GM19351 (cell line): ENCODE results near the gene AADAT.
"Not testable (repeated sequence)": the region's sequence is repeated elsewhere in the genome, so short reads cannot be mapped to it uniquely, and the experiment has no call there.

ENCODE experiments used
- ATAC-seq: cut with Tn5 transposase; IDR thresholded peaks from one replicate; pipeline ENCODE4 v1.9.1; 2021; ENCODE audit warnings: mild to moderate bottlenecking, moderate library complexity; ENCODE audit not compliant: unreplicated experiment

Gene AADAT

GRCh38 chr4:170090352-170091052 is 746 bp upstream of the AADAT start:
- no peak for ATAC-seq

GRCh38 chr4:170089274-170089667 is 485 bp downstream of the AADAT start:
- ATAC-seq, result peak; percentile 12

GRCh38 chr4:170088716-170089115 is 1.0 kb downstream of the AADAT start:
- no peak for ATAC-seq

GRCh38 chr4:170087163-170087700 is 2.5 kb downstream of the AADAT start:
- no peak for ATAC-seq

- ATAC-seq, result peak; percentile 66
Measured at GRCh38 chr4:170083541-170083940, 6.2 kb downstream of the AADAT start.

GRCh38 chr4:170080496-170080895 is 9.3 kb downstream of the AADAT start:
- no peak for ATAC-seq

- no peak for ATAC-seq
Measured at GRCh38 chr4:170079981-170080380, 9.8 kb downstream of the AADAT start.

GRCh38 chr4:170071196-170071595 is 18.6 kb downstream of the AADAT start:
- ATAC-seq, result no peak

GRCh38 chr4:170068438-170069128 is 21.2 kb downstream of the AADAT start:
- ATAC-seq, result no peak

- no peak for ATAC-seq
Measured at GRCh38 chr4:170059421-170059820, 30.3 kb downstream of the AADAT start.

GRCh38 chr4:170058826-170059225 is 30.9 kb downstream of the AADAT start:
- ATAC-seq, result no peak

GRCh38 chr4:170057866-170058265 is 31.9 kb downstream of the AADAT start:
- ATAC-seq, result no peak

- ATAC-seq, result no peak
Measured at GRCh38 chr4:170052919-170053318, 36.8 kb downstream of the AADAT start.

GRCh38 chr4:170051402-170051801 is 38.4 kb downstream of the AADAT start:
- ATAC-seq, result no peak

GRCh38 chr4:170049766-170050165 is 40.0 kb downstream of the AADAT start:
- no peak for ATAC-seq

GRCh38 chr4:170047771-170048354 is 41.9 kb downstream of the AADAT start:
- ATAC-seq, result peak; percentile 67

GRCh38 chr4:170046156-170046555 is 43.6 kb downstream of the AADAT start:
- not testable (repeated sequence) for ATAC-seq

GRCh38 chr4:170040031-170040680 is 49.6 kb downstream of the AADAT start:
- no peak for ATAC-seq

- no peak for ATAC-seq
Measured at GRCh38 chr4:170038769-170039168, 51.0 kb downstream of the AADAT start.

GRCh38 chr4:170038232-170038631 is 51.5 kb downstream of the AADAT start:
- no peak for ATAC-seq

GRCh38 chr4:170037481-170037880 is 52.3 kb downstream of the AADAT start:
- no peak for ATAC-seq
